Endothelial cell of umbilical vein (primary cell): Measurements from ENCODE around the gene SIVA1.

Experiments used
- CTCF ChIP-seq, 2 donors: IDR thresholded peaks; 1 replicate in 1 of 2; 2 replicates in 1 of 2; pipeline ENCODE4 v1.5.1; 2011; ENCODE audit warnings: low read length in 2 of 2, mild to moderate bottlenecking in 2 of 2, moderate library complexity in 2 of 2, control low read depth in 1 of 2, inconsistent platforms in 1 of 2, low read depth in 1 of 2; ENCODE audit not compliant: insufficient read depth in 1 of 2; ENCODE audit errors: extremely low read depth in 1 of 2
- EZH2 ChIP-seq: IDR thresholded peaks from 2 replicates; pipeline ENCODE4 v1.6.1; 2012; ENCODE audit warnings: borderline replicate concordance, low read depth, mild to moderate bottlenecking, moderate library complexity, low read length, inconsistent platforms; ENCODE audit not compliant: severe bottlenecking
- FOS ChIP-seq: IDR thresholded peaks from 2 replicates; pipeline ENCODE4 v1.6.1; 2011; ENCODE audit warnings: mild to moderate bottlenecking, low read length, moderate library complexity, borderline replicate concordance; ENCODE audit not compliant: insufficient read depth
- JUN ChIP-seq: IDR thresholded peaks from 2 replicates; pipeline ENCODE4 v1.6.1; 2011; ENCODE audit warnings: borderline replicate concordance, low read depth; ENCODE audit not compliant: insufficient read length, insufficient read depth
- MAX ChIP-seq: IDR thresholded peaks from 2 replicates; pipeline ENCODE4 v1.6.1; 2011; ENCODE audit not compliant: insufficient read depth, insufficient read length
- MYC ChIP-seq: IDR thresholded peaks from one replicate; pipeline ENCODE4 v1.6.1; 2011; ENCODE audit warnings: mild to moderate bottlenecking, low read depth, low read length
- POLR2A ChIP-seq: IDR thresholded peaks from 2 replicates; pipeline ENCODE4 v1.6.1; 2012; ENCODE audit warnings: low read depth, mild to moderate bottlenecking, control low read depth, low read length
- POLR2AphosphoS5 ChIP-seq: IDR thresholded peaks from 2 replicates; pipeline ENCODE4 v1.6.1; 2012; ENCODE audit warnings: low read depth, mild to moderate bottlenecking, control low read depth, low read length, moderate library complexity; ENCODE audit not compliant: insufficient read depth

DNA sequence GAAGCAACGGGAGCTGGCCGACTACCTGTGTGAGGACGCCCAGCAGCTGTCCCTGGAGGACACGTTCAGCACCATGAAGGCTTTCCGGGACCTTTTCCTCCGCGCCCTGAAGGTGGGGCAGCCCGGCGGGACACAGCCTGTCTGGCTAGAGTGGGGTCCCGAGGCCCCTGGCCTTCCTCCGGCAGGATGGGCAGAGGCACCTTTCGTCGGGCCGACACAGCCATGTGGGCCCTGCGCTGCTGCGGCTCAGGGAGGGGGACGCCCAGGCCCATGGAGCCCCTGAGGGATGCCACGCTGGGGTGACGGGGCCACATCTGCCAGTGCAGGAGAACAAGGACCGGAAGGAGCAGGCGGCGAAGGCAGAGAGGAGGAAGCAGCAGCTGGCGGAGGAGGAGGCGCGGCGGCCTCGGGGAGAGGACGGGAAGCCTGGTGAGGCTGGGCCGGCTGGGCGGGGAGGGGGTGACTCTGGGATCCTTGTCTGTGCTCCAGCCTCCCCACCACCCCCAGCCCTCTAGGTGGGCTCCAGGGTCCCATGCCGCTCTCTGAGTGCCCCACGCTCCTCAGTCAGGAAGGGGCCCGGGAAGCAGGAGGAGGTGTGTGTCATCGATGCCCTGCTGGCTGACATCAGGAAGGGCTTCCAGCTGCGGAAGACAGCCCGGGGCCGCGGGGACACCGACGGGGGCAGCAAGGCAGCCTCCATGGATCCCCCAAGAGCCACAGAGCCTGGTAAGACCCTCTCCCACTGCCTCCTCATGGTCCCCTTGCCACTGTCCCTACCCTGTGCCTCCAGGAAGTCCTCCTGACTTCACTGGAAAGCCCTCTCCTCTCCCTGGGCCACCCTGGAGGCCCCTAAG lies 39.8 kb upstream of the SIVA1 start:
- TF ChIP-seq POLR2A (no peak), POLR2AphosphoS5 (no peak), CTCF (IDR thresholded peaks at IDR 0.05; ENCODE audit: extremely low read depth in 1 of 2, insufficient read depth in 1 of 2, low read depth in 1 of 2, low read length in 2 of 2) (no peak), EZH2 (no peak), JUN (no peak), MAX (no peak), FOS (no peak), MYC (no peak)
